H9 (cell line): ENCODE measurements around the gene TRPV4. TPM values are rescaled to one million over a fixed set of nuclear protein-coding genes. Genes with fewer than 3 reads are reported as not detected.
A peak's percentile ranks its signal among the peaks of the same experiment; 100 is the strongest.

Experiments
- DNase-seq: peaks from one replicate; pipeline ENCODE4 v3.0.0-alpha.2; 2017
- H2AFZ ChIP-seq: one replicate; pipeline ENCODE4 v1.6.1; 2013; ENCODE audit warnings: mild to moderate bottlenecking, low read length, control low read depth, moderate library complexity
- H2AK5ac ChIP-seq: 2 replicates; pipeline ENCODE4 v1.6.1; 2013; ENCODE audit warnings: low read length, control low read depth, mixed read lengths; ENCODE audit not compliant: insufficient read length
- H2BK120ac ChIP-seq: one replicate; pipeline ENCODE4 v1.6.1; 2013; ENCODE audit warnings: low read depth, mild to moderate bottlenecking, low read length, control low read depth, inconsistent platforms; ENCODE audit not compliant: poor library complexity, severe bottlenecking
- H2BK12ac ChIP-seq: 2 replicates; pipeline ENCODE4 v1.6.1; 2013; ENCODE audit warnings: low read length, control low read depth, mixed read lengths, low read depth; ENCODE audit not compliant: insufficient read length
- H2BK15ac ChIP-seq: 2 replicates; pipeline ENCODE4 v1.6.1; 2013; ENCODE audit warnings: low read depth, low read length, control low read depth
- H2BK20ac ChIP-seq: one replicate; pipeline ENCODE4 v1.6.1; 2013; ENCODE audit warnings: low read depth, mild to moderate bottlenecking, low read length, control low read depth, inconsistent platforms; ENCODE audit not compliant: poor library complexity, severe bottlenecking
- H2BK5ac ChIP-seq: 2 replicates; pipeline ENCODE4 v1.6.1; 2013; ENCODE audit warnings: low read length, control low read depth, mixed read lengths; ENCODE audit not compliant: insufficient read length
- H3K14ac ChIP-seq: 2 replicates; pipeline ENCODE4 v1.6.1; 2013; ENCODE audit warnings: low read length, control low read depth; ENCODE audit not compliant: insufficient read depth
- H3K18ac ChIP-seq: 2 replicates; pipeline ENCODE4 v1.6.1; 2013; ENCODE audit warnings: low read depth, mild to moderate bottlenecking, mixed read lengths, low read length, control low read depth; ENCODE audit not compliant: insufficient read length
- H3K23ac ChIP-seq: 2 replicates; pipeline ENCODE4 v1.6.1; 2013; ENCODE audit warnings: low read length, control low read depth, mixed read lengths, low read depth; ENCODE audit not compliant: insufficient read length
- H3K23me2 ChIP-seq: 2 replicates; pipeline ENCODE4 v1.6.1; 2013; ENCODE audit warnings: low read depth, mild to moderate bottlenecking, mixed read lengths, low read length, control low read depth; ENCODE audit not compliant: insufficient read length, poor library complexity, severe bottlenecking
- H3K27ac ChIP-seq: 2 replicates; pipeline ENCODE4 v1.5.1; 2013; ENCODE audit warnings: low read length, control low read depth, mixed read lengths, low read depth; ENCODE audit not compliant: insufficient read length
- H3K27me3 ChIP-seq: 2 replicates; pipeline ENCODE4 v1.6.1; 2013; ENCODE audit warnings: low read length, control low read depth, inconsistent platforms; ENCODE audit not compliant: insufficient read depth
- H3K4ac ChIP-seq: 2 replicates; pipeline ENCODE4 v1.6.1; 2013; ENCODE audit warnings: low read depth, mild to moderate bottlenecking, control low read depth, inconsistent platforms, low read length, moderate library complexity
- H3K4me1 ChIP-seq: 2 replicates; pipeline ENCODE4 v1.6.1; 2013; ENCODE audit warnings: low read length, control low read depth, inconsistent platforms; ENCODE audit not compliant: insufficient read depth
- H3K4me2 ChIP-seq: 2 replicates; pipeline ENCODE4 v1.6.1; 2013; ENCODE audit warnings: low read length, control low read depth, mixed read lengths; ENCODE audit not compliant: insufficient read length, insufficient read depth
- H3K56ac ChIP-seq: 2 replicates; pipeline ENCODE4 v1.6.1; 2013; ENCODE audit warnings: low read depth, mild to moderate bottlenecking, mixed read lengths, low read length, control low read depth; ENCODE audit not compliant: insufficient read length
- H3K79me1 ChIP-seq: 2 replicates; pipeline ENCODE4 v1.6.1; 2013; ENCODE audit warnings: low read depth, mild to moderate bottlenecking, moderate library complexity, low read length, control low read depth, inconsistent platforms; ENCODE audit not compliant: insufficient read depth, poor library complexity, severe bottlenecking
- H3K79me2 ChIP-seq: 2 replicates; pipeline ENCODE4 v1.6.1; 2013; ENCODE audit warnings: low read length, control low read depth, inconsistent platforms; ENCODE audit not compliant: insufficient read depth
- H3K9ac ChIP-seq: 2 replicates; pipeline ENCODE4 v1.6.1; 2013; ENCODE audit warnings: low read length, control low read depth, mixed read lengths; ENCODE audit not compliant: insufficient read length; ENCODE audit errors: extremely low read depth
- H3K9me3 ChIP-seq: one replicate; pipeline ENCODE4 v1.6.1; 2013; ENCODE audit warnings: low read depth, low read length, inconsistent platforms; ENCODE audit not compliant: control insufficient read depth
- H3T11ph ChIP-seq: one replicate; pipeline ENCODE4 v1.6.1; 2013; ENCODE audit warnings: mild to moderate bottlenecking, low read length, control low read depth, inconsistent platforms
- H4K20me1 ChIP-seq: one replicate; pipeline ENCODE4 v1.6.1; 2013; ENCODE audit not compliant: control insufficient read depth, insufficient read length, insufficient read depth
- H4K5ac ChIP-seq: 2 replicates; pipeline ENCODE4 v1.6.1; 2013; ENCODE audit warnings: low read depth, mild to moderate bottlenecking, mixed read lengths, low read length, control low read depth; ENCODE audit not compliant: insufficient read length
- H4K8ac ChIP-seq: replicated peaks from 2 replicates; pipeline ENCODE4 v1.6.1; 2013; ENCODE audit warnings: low read length, control low read depth, mixed read lengths, low read depth; ENCODE audit not compliant: insufficient read length
- H4K91ac ChIP-seq: 2 replicates; pipeline ENCODE4 v1.6.1; 2013; ENCODE audit warnings: low read depth, mild to moderate bottlenecking, moderate library complexity, mixed read lengths, low read length, control low read depth; ENCODE audit not compliant: insufficient read length
- H3K27ac Mint-ChIP-seq, 3 experiments: 2 replicates in 2 of 3; 3 replicates in 1 of 3; pipeline ENCODE4 v1.8.0; 2020 to 2021; ENCODE audit warnings: mixed read lengths in 3 of 3, mild to moderate bottlenecking in 1 of 3, moderate library complexity in 1 of 3
- H3K27me3 Mint-ChIP-seq: 2 replicates; pipeline ENCODE4 v1.8.0; 2021; ENCODE audit warnings: low read depth, mild to moderate bottlenecking, moderate library complexity, mixed read lengths
- H3K36me3 Mint-ChIP-seq, 3 experiments: 2 replicates in 2 of 3; 3 replicates in 1 of 3; pipeline ENCODE4 v1.8.0; 2020 to 2021; ENCODE audit warnings: low read depth in 3 of 3, mixed read lengths in 3 of 3; ENCODE audit not compliant: insufficient read depth in 1 of 3
- H3K4me1 Mint-ChIP-seq, 2 experiments: 2 replicates each; pipeline ENCODE4 v1.8.0; 2020; ENCODE audit warnings: mixed read lengths in 2 of 2
- H3K4me3 Mint-ChIP-seq, 2 experiments: 2 replicates in 1 of 2; 3 replicates in 1 of 2; pipeline ENCODE4 v1.8.0; 2020 to 2021; ENCODE audit warnings: mild to moderate bottlenecking in 2 of 2, mixed read lengths in 2 of 2, moderate library complexity in 1 of 2
- H3K9me3 Mint-ChIP-seq, 2 experiments: 2 replicates in 1 of 2; 3 replicates in 1 of 2; pipeline ENCODE4 v1.8.0; 2020; ENCODE audit warnings: mild to moderate bottlenecking in 2 of 2, mixed read lengths in 2 of 2, moderate library complexity in 1 of 2
- WGBS: extraction: QIAGEN DNeasy Blood & Tissue Kit; methylation state at CpG from one replicate; pipeline ENCODE4 v1.1.7; 2013; ENCODE audit warnings: missing lambda C conversion rate, low lambda C conversion rate, mixed read lengths; ENCODE audit not compliant: insufficient read length; ENCODE audit errors: extremely low coverage; 5-methylcytosine and 5-hydroxymethylcytosine counted together
- total RNA-seq: library from RNA; stranded (reverse); gene quantifications from 2 replicates; pipeline ENCODE4 v1.2.1, GENCODE V29; 2021
- TF ChIP-seq, protein P1 (sequence below): fragments of 200-600 bp; sonication (generic); conservative IDR thresholded peaks from 3 replicates; pipeline ENCODE4 v1.8.0; 2021; ENCODE audit warnings: antibody characterized with exemption, mild to moderate bottlenecking

The TRPV4 gene
- total RNA-seq, 1 experiment from 2014 or later, result 4.9 TPM

DNA sequence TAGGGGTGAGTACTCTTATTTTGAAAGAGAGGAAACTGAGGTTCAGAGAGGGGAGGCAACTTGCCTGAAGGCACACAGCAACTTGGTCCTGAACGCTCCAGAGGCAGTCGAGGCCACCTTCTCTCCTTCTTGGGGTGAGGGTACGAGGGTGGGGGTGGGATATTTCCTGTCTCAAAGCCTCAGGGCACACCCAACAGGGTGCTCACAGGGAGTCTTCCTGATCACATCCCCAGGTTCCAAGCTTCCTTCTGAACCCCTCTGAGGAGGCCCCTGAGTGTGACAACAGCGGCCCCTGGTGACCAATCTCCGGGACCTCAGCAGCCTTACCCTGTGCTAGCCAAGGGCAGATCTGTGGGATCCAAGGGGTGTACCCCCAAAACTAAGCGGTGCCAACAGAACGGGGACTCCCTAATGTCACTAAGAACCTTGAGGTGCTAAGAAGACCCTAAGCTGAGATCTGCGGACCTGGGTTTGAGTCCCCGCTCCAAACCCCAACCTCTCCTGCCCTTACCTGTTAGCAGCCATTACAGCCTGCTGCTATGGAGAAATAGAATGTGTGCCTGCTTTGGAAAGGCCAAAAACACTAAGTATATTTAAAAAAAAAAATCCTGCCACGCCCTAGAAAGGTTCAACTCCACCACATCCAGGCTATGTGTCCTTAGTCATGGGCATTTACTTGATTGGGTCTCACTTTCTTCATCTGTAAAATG, 57.9 kb downstream of the TRPV4 start:
- H3K9ac ChIP-seq, result no peak overlapping the region

More for the DNA sequence above, 57.9 kb downstream of the TRPV4 start:
- WGBS, result no CpG with 5 or more reads among the region's 10 CpGs
- Histone ChIP-seq H2AFZ (no peak overlapping the region), H2BK20ac (no peak overlapping the region), H3K27ac (no peak overlapping the region), H4K91ac (no peak overlapping the region), H3T11ph (no peak overlapping the region), H4K5ac (no peak overlapping the region), H2AK5ac (no peak overlapping the region), H2BK120ac (no peak overlapping the region), H3K56ac (no peak overlapping the region), H3K18ac (no peak overlapping the region), H3K14ac (no peak overlapping the region), H3K27me3 (no peaks in the 10 kb centered on the region), H2BK15ac (no peak overlapping the region), H3K4me1 (no peaks in the 10 kb centered on the region), H4K8ac (no peak overlapping the region), H2BK5ac (no peak overlapping the region), H3K79me2 (no peaks in the 10 kb centered on the region), H2BK12ac (no peak overlapping the region), H3K4ac (no peak overlapping the region), H3K23me2 (no peaks in the 10 kb centered on the region), H3K9me3 (no peaks in the 10 kb centered on the region), H3K79me1 (no peaks in the 10 kb centered on the region), H3K23ac (no peak overlapping the region), H4K20me1 (no peaks in the 10 kb centered on the region), H3K4me2 (no peak overlapping the region)
- Mint-ChIP-seq H3K4me1 (peaks cover 19 to 23% of the 10 kb centered on the region in 2 experiments), H3K9me3 (no peaks in the 10 kb centered on the region; a peak in 1 of 5 replicates), H3K27me3 (no peaks in the 10 kb centered on the region), H3K27ac (no peak overlapping the region), H3K36me3 (no peaks in the 10 kb centered on the region), H3K4me3 (no peak overlapping the region)
- peak; percentile 81 for DNase-seq
- TF ChIP-seq, protein P1, sequence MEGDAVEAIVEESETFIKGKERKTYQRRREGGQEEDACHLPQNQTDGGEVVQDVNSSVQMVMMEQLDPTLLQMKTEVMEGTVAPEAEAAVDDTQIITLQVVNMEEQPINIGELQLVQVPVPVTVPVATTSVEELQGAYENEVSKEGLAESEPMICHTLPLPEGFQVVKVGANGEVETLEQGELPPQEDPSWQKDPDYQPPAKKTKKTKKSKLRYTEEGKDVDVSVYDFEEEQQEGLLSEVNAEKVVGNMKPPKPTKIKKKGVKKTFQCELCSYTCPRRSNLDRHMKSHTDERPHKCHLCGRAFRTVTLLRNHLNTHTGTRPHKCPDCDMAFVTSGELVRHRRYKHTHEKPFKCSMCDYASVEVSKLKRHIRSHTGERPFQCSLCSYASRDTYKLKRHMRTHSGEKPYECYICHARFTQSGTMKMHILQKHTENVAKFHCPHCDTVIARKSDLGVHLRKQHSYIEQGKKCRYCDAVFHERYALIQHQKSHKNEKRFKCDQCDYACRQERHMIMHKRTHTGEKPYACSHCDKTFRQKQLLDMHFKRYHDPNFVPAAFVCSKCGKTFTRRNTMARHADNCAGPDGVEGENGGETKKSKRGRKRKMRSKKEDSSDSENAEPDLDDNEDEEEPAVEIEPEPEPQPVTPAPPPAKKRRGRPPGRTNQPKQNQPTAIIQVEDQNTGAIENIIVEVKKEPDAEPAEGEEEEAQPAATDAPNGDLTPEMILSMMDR, result peak; percentile 92
